Endothelial cell of umbilical vein (primary cell): ENCODE data around the gene STAB1. TPM values are rescaled to one million over a fixed set of nuclear protein-coding genes. Genes with fewer than 3 reads are reported as not detected.

Experiments
- BruUV-seq: library from RNA; stranded (reverse); fragments of 400-500 nt; replicated peaks from 2 replicates; lab custom pipeline; 2021; lab: Mats Ljungman, UMichigan
- CTCF ChIA-PET: fragments of 300-600, 350-600 bp; sonication (Branson Sonifier 250); formaldehyde crosslinking; loops from one replicate; lab custom pipeline; 2021; ENCODE audit warnings: antibody characterized with exemption, inconsistent platforms; lab: Charles Lee
- POLR2A ChIA-PET: fragments of 300-600, 350-600 bp; sonication (Branson Sonifier 250); formaldehyde crosslinking; loops from one replicate; lab custom pipeline; 2021; ENCODE audit warnings: antibody characterized with exemption, inconsistent platforms; lab: Charles Lee
- DNase-seq: peaks from one replicate; pipeline ENCODE4 v3.0.0-alpha.2; 2011; ENCODE audit warnings: low read depth, low spot score
- FAIRE-seq: peaks from 2 replicates; lab custom pipeline; 2011; peaks lifted over from hg19 to GRCh38; lab: Jason Lieb, UNC
- H2AFZ ChIP-seq: 2 replicates; pipeline ENCODE4 v1.6.0; 2012; ENCODE audit warnings: low read depth, low read length, control low read depth, inconsistent platforms
- H3K27ac ChIP-seq: 2 replicates; pipeline ENCODE4 v1.5.1; 2011; ENCODE audit warnings: low read depth, mild to moderate bottlenecking, control low read depth, low read length, moderate library complexity; ENCODE audit not compliant: insufficient read depth
- H3K27me3 ChIP-seq, 2 experiments: 2 replicates each; pipeline versions ENCODE4 v1.6.0 to v1.6.1; 2011; ENCODE audit warnings: low read length in 2 of 2, mixed read lengths in 1 of 2; ENCODE audit not compliant: control insufficient read depth in 2 of 2, insufficient read depth in 2 of 2
- H3K36me3 ChIP-seq, 2 experiments: 2 replicates in 1 of 2; 3 replicates in 1 of 2; pipeline ENCODE4 v1.5.1; 2011; ENCODE audit warnings: low read length in 2 of 2, mild to moderate bottlenecking in 1 of 2, moderate library complexity in 1 of 2; ENCODE audit not compliant: control insufficient read depth in 2 of 2, insufficient read depth in 2 of 2; ENCODE audit errors: extremely low read depth in 1 of 2
- H3K4me1 ChIP-seq: 3 replicates; pipeline ENCODE4 v1.5.1; 2011; ENCODE audit warnings: mild to moderate bottlenecking, low read length; ENCODE audit not compliant: control insufficient read depth, insufficient read depth; ENCODE audit errors: extremely low read depth
- H3K4me2 ChIP-seq: 2 replicates; pipeline ENCODE4 v1.6.1; 2011; ENCODE audit warnings: low read length, control low read depth, mixed read lengths; ENCODE audit not compliant: insufficient read depth
- H3K4me3 ChIP-seq, 3 experiments: fragments of 200-600 bp in 1 of 3; sonication (generic), shearing (Covaris generic) in 1 of 3; replicated peaks in 1 of 3; 2 replicates each; pipeline ENCODE4 v1.5.1; 2011 to 2016; ENCODE audit warnings: control low read depth in 3 of 3, low read length in 3 of 3, mild to moderate bottlenecking in 2 of 3, inconsistent platforms in 1 of 3, low read depth in 1 of 3, moderate library complexity in 1 of 3; ENCODE audit not compliant: insufficient read depth in 1 of 3
- H3K79me2 ChIP-seq: 2 replicates; pipeline ENCODE4 v1.6.0; 2012; ENCODE audit warnings: low read length, inconsistent platforms; ENCODE audit not compliant: control insufficient read depth, insufficient read depth
- H3K9ac ChIP-seq: replicated peaks from 2 replicates; pipeline ENCODE3; 2011; ENCODE audit warnings: low read length, control low read depth; ENCODE audit not compliant: insufficient read depth; ENCODE audit errors: extremely low read depth
- H3K9me1 ChIP-seq: replicated peaks from 3 replicates; pipeline ENCODE4 v1.6.0; 2011; ENCODE audit warnings: mild to moderate bottlenecking, low read length; ENCODE audit not compliant: control insufficient read depth, insufficient read depth; ENCODE audit errors: extremely low read depth
- H3K9me3 ChIP-seq: replicated peaks from 2 replicates; pipeline ENCODE4 v1.5.1; 2012; ENCODE audit warnings: low read length, inconsistent platforms; ENCODE audit not compliant: control insufficient read depth, insufficient read depth
- H4K20me1 ChIP-seq: replicated peaks from 2 replicates; pipeline ENCODE3; 2011; ENCODE audit warnings: mild to moderate bottlenecking, low read length; ENCODE audit not compliant: control insufficient read depth, insufficient read depth; ENCODE audit errors: extremely low read depth
- FOS ChIP-seq: IDR thresholded peaks from 2 replicates; pipeline ENCODE4 v1.6.1; 2011; ENCODE audit warnings: mild to moderate bottlenecking, low read length, moderate library complexity, borderline replicate concordance; ENCODE audit not compliant: insufficient read depth
- JUN ChIP-seq: IDR thresholded peaks from 2 replicates; pipeline ENCODE4 v1.6.1; 2011; ENCODE audit warnings: borderline replicate concordance, low read depth; ENCODE audit not compliant: insufficient read length, insufficient read depth
- MYC ChIP-seq: IDR thresholded peaks from one replicate; pipeline ENCODE4 v1.6.1; 2011; ENCODE audit warnings: mild to moderate bottlenecking, low read depth, low read length
- POLR2A ChIP-seq: IDR thresholded peaks from 2 replicates; pipeline ENCODE4 v1.6.1; 2012; ENCODE audit warnings: low read depth, mild to moderate bottlenecking, control low read depth, low read length
- POLR2AphosphoS5 ChIP-seq: IDR thresholded peaks from 2 replicates; pipeline ENCODE4 v1.6.1; 2012; ENCODE audit warnings: low read depth, mild to moderate bottlenecking, control low read depth, low read length, moderate library complexity; ENCODE audit not compliant: insufficient read depth
- dilution Hi-C: fragments of 300-500 bp; cut with MboI; formaldehyde crosslinking; loops from one replicate; pipeline ENCODE4 v1.15.0; 2019; ENCODE audit warnings: low sequenced_read_pairs; ENCODE audit not compliant: extremely low pct_ligation_motif_present
- intact Hi-C: fragments of 100-400 bp; cut with micrococcal nuclease; formaldehyde crosslinking; loops from one replicate; pipeline ENCODE4 v1.10.0; 2022
- polyA plus RNA-seq, 4 experiments: library from polyadenylated mRNA; depleted of rRNA in 3 of 4; stranded (reverse) in 3 of 4; unstranded in 1 of 4; fragments of >200 nt; gene quantifications; 2 replicates each; pipeline versions ENCODE4 v1.2.1 to v1.2.3, GENCODE V29; 2011 to 2012; ENCODE audit warnings: missing spikeins in 1 of 4
- total RNA-seq: library from RNA; stranded (reverse); gene quantifications from 2 replicates; pipeline ENCODE4 v1.2.3, GENCODE V29; 2021
- TF ChIP-seq, protein P1 (sequence below), 2 donors: IDR thresholded peaks; 1 replicate in 1 of 2; 2 replicates in 1 of 2; pipeline ENCODE4 v1.5.1; 2011; ENCODE audit warnings: low read length in 2 of 2, mild to moderate bottlenecking in 2 of 2, moderate library complexity in 2 of 2, control low read depth in 1 of 2, inconsistent platforms in 1 of 2, low read depth in 1 of 2; ENCODE audit not compliant: insufficient read depth in 1 of 2; ENCODE audit errors: extremely low read depth in 1 of 2

The STAB1 gene
- total and polyA plus RNA-seq, 2 donors (not counting 3 experiments of a cell fraction or from before 2014, with no cell fraction given), result 369 TPM

DNA sequence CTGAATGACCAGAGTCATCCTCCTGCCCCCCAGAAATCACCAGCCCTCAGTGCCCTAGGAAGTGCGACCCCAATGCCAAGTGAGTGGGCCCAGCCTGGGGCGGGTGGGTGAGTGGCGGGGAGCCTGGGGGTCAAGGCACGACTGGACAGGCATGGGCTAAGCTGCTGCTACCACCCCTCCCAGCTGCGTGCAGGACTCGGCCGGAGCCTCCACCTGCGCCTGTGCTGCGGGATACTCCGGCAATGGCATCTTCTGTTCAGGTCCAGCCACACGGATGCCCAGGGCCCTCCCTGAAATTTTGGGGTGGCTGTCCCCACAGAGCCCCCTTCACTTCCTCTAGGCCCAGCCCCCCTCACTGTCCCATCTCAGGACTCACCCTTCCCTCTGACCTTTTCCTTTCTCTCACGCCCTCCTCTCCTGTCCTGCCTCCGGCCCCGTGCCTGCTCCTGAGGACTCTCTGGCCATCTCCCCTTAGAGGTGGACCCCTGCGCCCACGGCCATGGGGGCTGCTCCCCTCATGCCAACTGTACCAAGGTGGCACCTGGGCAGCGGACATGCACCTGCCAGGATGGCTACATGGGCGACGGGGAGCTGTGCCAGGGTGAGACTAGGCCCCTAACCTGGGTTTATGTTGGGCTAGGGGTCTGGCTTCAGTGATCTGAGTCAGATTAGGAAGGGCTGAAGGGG lies 21.5 kb downstream of the STAB1 start:
- Histone ChIP-seq H2AFZ (no peak overlapping the region), H3K27me3 (no peaks in the 10 kb centered on the region), H4K20me1 (no peaks in the 10 kb centered on the region), H3K9ac (no peak overlapping the region), H3K9me3 (no peaks in the 10 kb centered on the region), H3K4me3 (no peak overlapping the region), H3K27ac (no peak overlapping the region), H3K9me1 (no peaks in the 10 kb centered on the region), H3K79me2 (no peaks in the 10 kb centered on the region), H3K4me2 (no peak overlapping the region), H3K4me1 (no peaks in the 10 kb centered on the region), H3K36me3 (peaks cover 23 to 89% of the 10 kb centered on the region in 2 experiments)
- FAIRE-seq (no peak), DNase-seq (no peak)
- dilution Hi-C loops (no loop called here), intact Hi-C loops (no loop called here)
- ChIA-PET POLR2A (no interaction called here), CTCF (no interaction called here)
- no peak for TF ChIP-seq FOS
- TF ChIP-seq MYC, result no peak
- TF ChIP-seq, protein P1, sequence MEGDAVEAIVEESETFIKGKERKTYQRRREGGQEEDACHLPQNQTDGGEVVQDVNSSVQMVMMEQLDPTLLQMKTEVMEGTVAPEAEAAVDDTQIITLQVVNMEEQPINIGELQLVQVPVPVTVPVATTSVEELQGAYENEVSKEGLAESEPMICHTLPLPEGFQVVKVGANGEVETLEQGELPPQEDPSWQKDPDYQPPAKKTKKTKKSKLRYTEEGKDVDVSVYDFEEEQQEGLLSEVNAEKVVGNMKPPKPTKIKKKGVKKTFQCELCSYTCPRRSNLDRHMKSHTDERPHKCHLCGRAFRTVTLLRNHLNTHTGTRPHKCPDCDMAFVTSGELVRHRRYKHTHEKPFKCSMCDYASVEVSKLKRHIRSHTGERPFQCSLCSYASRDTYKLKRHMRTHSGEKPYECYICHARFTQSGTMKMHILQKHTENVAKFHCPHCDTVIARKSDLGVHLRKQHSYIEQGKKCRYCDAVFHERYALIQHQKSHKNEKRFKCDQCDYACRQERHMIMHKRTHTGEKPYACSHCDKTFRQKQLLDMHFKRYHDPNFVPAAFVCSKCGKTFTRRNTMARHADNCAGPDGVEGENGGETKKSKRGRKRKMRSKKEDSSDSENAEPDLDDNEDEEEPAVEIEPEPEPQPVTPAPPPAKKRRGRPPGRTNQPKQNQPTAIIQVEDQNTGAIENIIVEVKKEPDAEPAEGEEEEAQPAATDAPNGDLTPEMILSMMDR (IDR thresholded peaks at IDR 0.05; ENCODE audit: extremely low read depth in 1 of 2, insufficient read depth in 1 of 2, low read depth in 1 of 2, low read length in 2 of 2), result no peak
- TF ChIP-seq POLR2AphosphoS5, result no peak
- TF ChIP-seq JUN, result no peak
- TF ChIP-seq POLR2A, result no peak
- TSS peak; percentile 3 for BruUV-seq
